Left colon (tissue), 2 donors: Measurements from ENCODE around the gene RAPGEF5. TPM values are rescaled to one million over a fixed set of nuclear protein-coding genes. Genes with fewer than 3 reads are reported as not detected.

ENCODE experiments used
- ATAC-seq: fragments of 200-7000 bp; cut with Tn5 transposase; one replicate; pipeline ENCODE4 v1.9.1; 2020; ENCODE audit warnings: mild to moderate bottlenecking, moderate library complexity
- DNase-seq, 2 donors: peaks; one replicate each; pipeline ENCODE4 v3.0.0-alpha.2; 2020
- intact Hi-C, 2 donors: fragments of 100-400 bp; cut with DNase I in 1 of 2; cut with micrococcal nuclease in 1 of 2; formaldehyde crosslinking; loops; one replicate each; pipeline versions ENCODE4 v1.11.2 to v1.14.0; 2022; cut with DNase I, micrococcal nuclease
- total RNA-seq, 2 donors: library from RNA; stranded (reverse); fragmentation: NEBNext Ultra II Directional; extraction: Animal tissue kit (Norgen Biotek cat#: 25700); gene quantifications; one replicate each; pipeline ENCODE4 v1.2.1, GENCODE V29; 2021
- donor health status: DM: no; HTN: no; CAD: no.
- donor health status: DM: yes; HTN: yes; CAD: no.

The RAPGEF5 gene
- total RNA-seq, 2 donors from 2014 or later, result 51.7 to 62.9 TPM

- ATAC-seq, result no peak
- DNase-seq, result no peak
- intact Hi-C loops, result no loop called here
Measured at GRCh38 chr7:22125436-22125835, 231.5 kb downstream of the RAPGEF5 start.

- ATAC-seq, result no peak
- DNase-seq, result no peak
- intact Hi-C loops, result no loop called here
Measured at GRCh38 chr7:22124941-22125340, 232.0 kb downstream of the RAPGEF5 start.

GRCh38 chr7:22123139-22123538 lies 233.8 kb downstream of the RAPGEF5 start:
- intact Hi-C loops, result no loop called here
- no peak for DNase-seq
- no peak for ATAC-seq

GRCh38 chr7:22121702-22122474 lies 235.1 kb downstream of the RAPGEF5 start:
- no peak for ATAC-seq
- no peak for DNase-seq
- intact Hi-C loops, result no loop called here

- intact Hi-C loops, result no loop called here
- ATAC-seq (peak; percentile 32), DNase-seq (no peak)
Measured at GRCh38 chr7:22120391-22121053, 236.4 kb downstream of the RAPGEF5 start.

GRCh38 chr7:22117222-22117621 lies 239.7 kb downstream of the RAPGEF5 start:
- ATAC-seq, result no peak
- no peak for DNase-seq
- intact Hi-C loops, result no loop called here

- intact Hi-C loops, result no loop called here
- ATAC-seq, result no peak
Measured at GRCh38 chr7:22116451-22117030, 240.4 kb downstream of the RAPGEF5 start.

GRCh38 chr7:22115689-22116088 lies 241.3 kb downstream of the RAPGEF5 start:
- no peak for ATAC-seq
- no peak for DNase-seq
- intact Hi-C loops, result no loop called here

More at GRCh38 chr7:22116451-22117030, 240.4 kb downstream of the RAPGEF5 start:
- no peak for DNase-seq

- intact Hi-C loops, result no loop called here
- DNase-seq (no peak), ATAC-seq (no peak)
Measured at GRCh38 chr7:22114440-22114981, 242.4 kb downstream of the RAPGEF5 start.

- no peak for DNase-seq
- no peak for ATAC-seq
- intact Hi-C loops, result no loop called here
Measured at GRCh38 chr7:22113041-22113440, 243.9 kb downstream of the RAPGEF5 start.

- DNase-seq (no peak), ATAC-seq (no peak)
- intact Hi-C loops, result no loop called here
Measured at GRCh38 chr7:22111661-22112060, 245.3 kb downstream of the RAPGEF5 start.

GRCh38 chr7:22110881-22111280 lies 246.1 kb downstream of the RAPGEF5 start:
- DNase-seq, result no peak
- no peak for ATAC-seq
- intact Hi-C loops, result no loop called here

- ATAC-seq (peak; percentile 63), DNase-seq (peak in 1 of 2 donors; percentile 49)
- intact Hi-C loops, result no loop called here
Measured at GRCh38 chr7:22110227-22110839, 246.6 kb downstream of the RAPGEF5 start.

- intact Hi-C loops, result loop anchor here (5.0 to 10.0 kb wide), 2 partner anchors 375 to 378 kb away; no protein-coding TSS in a partner anchor
- DNase-seq, result peak in 1 of 2 donors; percentile 40
- ATAC-seq, result peak; percentile 43
Measured at GRCh38 chr7:22109761-22110160, 247.2 kb downstream of the RAPGEF5 start.

- DNase-seq (no peak), ATAC-seq (no peak)
- intact Hi-C loops, result loop anchor here (5.0 to 10.0 kb wide), 2 partner anchors 377 to 379 kb away; no protein-coding TSS in a partner anchor
Measured at GRCh38 chr7:22108151-22108845, 248.7 kb downstream of the RAPGEF5 start.

GRCh38 chr7:22105550-22105949 lies 251.4 kb downstream of the RAPGEF5 start:
- DNase-seq (no peak), ATAC-seq (no peak)
- intact Hi-C loops, result loop anchor here (5.0 to 10.0 kb wide), 2 partner anchors 379 to 382 kb away; no protein-coding TSS in a partner anchor

- ATAC-seq (no peak), DNase-seq (no peak)
- intact Hi-C loops, result no loop called here
Measured at GRCh38 chr7:22094413-22095342, 262.3 kb downstream of the RAPGEF5 start.
